ENCODE data around the gene FMNL2. TPM values are rescaled to one million over a fixed set of nuclear protein-coding genes. Genes with fewer than 3 reads are reported as not detected.

FMNL2 gene
- total and polyA plus RNA-seq, 2 experiments from 2014 or later, result 16.5 to 45.4 TPM

DNA sequence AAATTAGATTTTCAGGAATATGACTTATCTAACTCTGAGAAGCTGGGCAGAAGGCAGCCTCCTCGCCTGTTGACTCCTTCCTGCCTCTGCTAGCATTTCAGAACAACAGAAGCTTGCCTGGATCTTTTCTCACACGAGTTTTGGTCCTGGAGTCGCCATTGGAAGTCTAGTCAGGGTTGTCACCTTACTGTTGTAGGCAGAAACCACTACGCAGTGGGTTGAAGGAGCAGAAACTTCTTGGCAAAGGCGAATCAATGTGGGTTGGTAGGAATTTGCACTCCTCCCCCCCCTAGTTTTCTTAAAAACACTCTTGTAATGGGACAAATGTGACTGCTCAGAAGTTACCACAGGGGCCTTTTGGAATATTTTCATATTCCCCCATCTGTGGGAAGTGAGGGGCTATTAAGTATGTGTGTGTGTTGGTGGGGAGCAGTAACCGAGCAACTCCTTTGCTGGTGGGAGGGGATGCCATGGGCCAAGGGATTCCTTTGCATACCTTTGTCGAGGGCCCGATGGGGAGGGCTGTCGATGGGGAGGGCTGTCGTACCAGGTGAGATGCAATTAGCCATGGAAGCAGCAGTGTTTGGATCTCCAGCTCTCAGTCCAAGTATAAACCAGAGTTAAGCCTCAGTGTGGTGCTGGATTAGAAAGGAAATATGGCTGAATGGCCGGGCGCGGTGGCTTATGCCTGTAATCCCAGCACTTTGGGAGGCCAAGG lies 117.4 kb downstream of the FMNL2 start:
- no peaks in the 10 kb centered on the region for H3K36me3 ChIP-seq (ENCODE audit: insufficient read depth)
- H3K4me1 ChIP-seq (ENCODE audit: insufficient read depth), result peaks cover 64% of the 10 kb centered on the region
- peak; percentile 75 for DNase-seq (ENCODE audit: low spot score)
- no peaks in the 10 kb centered on the region; the same call in 1 of the 2 replicates for H4K20me1 ChIP-seq (replicated peaks; ENCODE audit: insufficient read depth)
- H3K4me3 Mint-ChIP-seq, result peak overlapping the region; percentile 59
- H3K4me2 ChIP-seq, result peak overlapping the region; percentile 44
- 0 out of 2 replicates have a peak, but pooled peaks have one; percentile 43 for TF ChIP-seq ZNF114 (CRISPR knock-in tag; IDR thresholded peaks at IDR 0.05)
- no peak for TF ChIP-seq JUNB (IDR thresholded peaks at IDR 0.05; ENCODE audit: unreplicated experiment)
- H3F3A ChIP-seq (replicated peaks; ENCODE audit: low read depth), result peaks cover 5% of the 10 kb centered on the region; the same call in 1 of the 2 replicates
- peak overlapping the region; percentile 18 for H3K4me3 ChIP-seq
- peaks cover 7% of the 10 kb centered on the region; the same call in 1 of the 2 replicates for H3K9me2 ChIP-seq (ENCODE audit: insufficient read depth)
- H3K4me1 Mint-ChIP-seq, result peaks cover 70% of the 10 kb centered on the region
- peaks cover 2% of the 10 kb centered on the region for H3K27me3 Mint-ChIP-seq (ENCODE audit: insufficient read depth, low read depth, poor library complexity)
- peaks cover 9% of the 10 kb centered on the region for H3K36me3 Mint-ChIP-seq (ENCODE audit: low read depth)
- peak overlapping the region; percentile 96 for H3K27ac ChIP-seq (ENCODE audit: low read depth)
- peak; percentile 75 for ATAC-seq
- H3K27me3 ChIP-seq (ENCODE audit: insufficient read depth), result no peaks in the 10 kb centered on the region
- no peaks in the 10 kb centered on the region; the same call in 1 of the 3 replicates for H3K9me3 Mint-ChIP-seq
- no peak overlapping the region for H2AFZ ChIP-seq
- peak overlapping the region; percentile 93 for H3K27ac Mint-ChIP-seq
- peaks cover 82% of the 10 kb centered on the region for H3K79me2 ChIP-seq (replicated peaks; ENCODE audit: insufficient read depth)

DNA sequence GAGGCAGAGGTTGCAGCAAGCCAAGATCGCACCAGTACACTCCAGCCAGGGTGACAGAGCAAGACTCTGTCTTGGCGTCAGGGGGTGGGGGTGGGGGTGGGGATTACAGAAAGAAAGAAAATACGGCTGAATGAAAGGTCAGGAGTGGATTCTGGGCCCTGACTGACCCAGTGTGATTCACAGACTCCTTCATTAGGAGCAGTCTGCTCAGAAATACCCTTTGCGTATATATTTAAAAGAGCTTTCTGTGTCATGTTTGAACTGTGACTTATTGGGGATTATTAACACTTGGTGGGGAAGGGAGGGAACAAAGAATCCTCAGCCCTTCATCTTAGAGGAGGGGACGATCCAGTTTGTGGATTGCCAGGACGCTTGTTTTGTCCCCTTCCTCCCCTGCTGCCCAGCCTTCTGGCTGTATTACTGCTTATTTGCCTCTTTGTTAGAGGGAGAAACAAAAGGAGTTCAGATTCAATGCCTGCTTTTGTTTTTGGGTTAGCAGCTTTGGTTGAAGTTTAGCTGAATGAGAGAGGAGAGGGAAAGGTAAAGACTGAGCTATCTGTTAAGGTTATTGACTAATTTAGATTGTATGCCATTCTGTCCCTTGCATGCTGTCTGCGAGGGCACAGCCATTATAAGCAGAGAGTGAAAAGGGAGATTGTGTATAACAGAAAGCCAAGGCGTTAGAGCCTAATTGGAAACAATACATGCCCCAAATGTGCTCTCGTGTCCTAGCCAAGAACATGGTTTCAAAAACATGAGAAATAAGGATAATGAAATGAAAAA lies 118.3 kb downstream of the FMNL2 start:
- peaks cover 81% of the 10 kb centered on the region for H3K79me2 ChIP-seq (replicated peaks; ENCODE audit: insufficient read depth)

More for the DNA sequence above, 118.3 kb downstream of the FMNL2 start:
- peak overlapping the region; percentile 96 for H3K27ac ChIP-seq (ENCODE audit: low read depth)
- H3K4me3 ChIP-seq, result peak overlapping the region; percentile 18
- Mint-ChIP-seq H3K27ac (peak overlapping the region; percentile 94), H3K9me3 (no peaks in the 10 kb centered on the region; the same call in 2 of the 3 replicates), H3K4me1 (peaks cover 65% of the 10 kb centered on the region), H3K4me3 (peak overlapping the region; percentile 59), H3K27me3 (ENCODE audit: insufficient read depth, low read depth, poor library complexity) (peaks cover 2% of the 10 kb centered on the region), H3K36me3 (ENCODE audit: low read depth) (peaks cover 9% of the 10 kb centered on the region)
- H3K9me2 ChIP-seq (ENCODE audit: insufficient read depth), result peaks cover 7% of the 10 kb centered on the region; the same call in 1 of the 2 replicates
- H2AFZ ChIP-seq, result no peak overlapping the region
- ATAC-seq (peak; percentile 79), DNase-seq (ENCODE audit: low spot score) (peak; percentile 78)
- peak overlapping the region; percentile 44 for H3K4me2 ChIP-seq
- no peaks in the 10 kb centered on the region for H3K27me3 ChIP-seq (ENCODE audit: insufficient read depth)
- no peak for TF ChIP-seq NANOG (IDR thresholded peaks at IDR 0.05; ENCODE audit: borderline replicate concordance)
- TF ChIP-seq ZNF331 (CRISPR knock-in tag; IDR thresholded peaks at IDR 0.05; ENCODE audit: low read depth), result no peak
- TF ChIP-seq JUNB (IDR thresholded peaks at IDR 0.05; ENCODE audit: unreplicated experiment), result no peak
- no peak for TF ChIP-seq POLR2AphosphoS5 (IDR thresholded peaks at IDR 0.05; ENCODE audit: low read depth)
- TF ChIP-seq, protein P1, sequence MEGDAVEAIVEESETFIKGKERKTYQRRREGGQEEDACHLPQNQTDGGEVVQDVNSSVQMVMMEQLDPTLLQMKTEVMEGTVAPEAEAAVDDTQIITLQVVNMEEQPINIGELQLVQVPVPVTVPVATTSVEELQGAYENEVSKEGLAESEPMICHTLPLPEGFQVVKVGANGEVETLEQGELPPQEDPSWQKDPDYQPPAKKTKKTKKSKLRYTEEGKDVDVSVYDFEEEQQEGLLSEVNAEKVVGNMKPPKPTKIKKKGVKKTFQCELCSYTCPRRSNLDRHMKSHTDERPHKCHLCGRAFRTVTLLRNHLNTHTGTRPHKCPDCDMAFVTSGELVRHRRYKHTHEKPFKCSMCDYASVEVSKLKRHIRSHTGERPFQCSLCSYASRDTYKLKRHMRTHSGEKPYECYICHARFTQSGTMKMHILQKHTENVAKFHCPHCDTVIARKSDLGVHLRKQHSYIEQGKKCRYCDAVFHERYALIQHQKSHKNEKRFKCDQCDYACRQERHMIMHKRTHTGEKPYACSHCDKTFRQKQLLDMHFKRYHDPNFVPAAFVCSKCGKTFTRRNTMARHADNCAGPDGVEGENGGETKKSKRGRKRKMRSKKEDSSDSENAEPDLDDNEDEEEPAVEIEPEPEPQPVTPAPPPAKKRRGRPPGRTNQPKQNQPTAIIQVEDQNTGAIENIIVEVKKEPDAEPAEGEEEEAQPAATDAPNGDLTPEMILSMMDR (conservative IDR thresholded peaks at IDR 0.05; ENCODE audit: low read depth in 2 of 2), result no peak
- TF ChIP-seq STAT1 (IDR thresholded peaks at IDR 0.05; ENCODE audit: unreplicated experiment), result no peak
- TF ChIP-seq CREB1 (CRISPR knock-in tag; IDR thresholded peaks at IDR 0.05; ENCODE audit: low read depth), result no peak
- no peak for TF ChIP-seq EZH2 (IDR thresholded peaks at IDR 0.05; ENCODE audit: low read depth, unreplicated experiment)
- TF ChIP-seq, protein P2, sequence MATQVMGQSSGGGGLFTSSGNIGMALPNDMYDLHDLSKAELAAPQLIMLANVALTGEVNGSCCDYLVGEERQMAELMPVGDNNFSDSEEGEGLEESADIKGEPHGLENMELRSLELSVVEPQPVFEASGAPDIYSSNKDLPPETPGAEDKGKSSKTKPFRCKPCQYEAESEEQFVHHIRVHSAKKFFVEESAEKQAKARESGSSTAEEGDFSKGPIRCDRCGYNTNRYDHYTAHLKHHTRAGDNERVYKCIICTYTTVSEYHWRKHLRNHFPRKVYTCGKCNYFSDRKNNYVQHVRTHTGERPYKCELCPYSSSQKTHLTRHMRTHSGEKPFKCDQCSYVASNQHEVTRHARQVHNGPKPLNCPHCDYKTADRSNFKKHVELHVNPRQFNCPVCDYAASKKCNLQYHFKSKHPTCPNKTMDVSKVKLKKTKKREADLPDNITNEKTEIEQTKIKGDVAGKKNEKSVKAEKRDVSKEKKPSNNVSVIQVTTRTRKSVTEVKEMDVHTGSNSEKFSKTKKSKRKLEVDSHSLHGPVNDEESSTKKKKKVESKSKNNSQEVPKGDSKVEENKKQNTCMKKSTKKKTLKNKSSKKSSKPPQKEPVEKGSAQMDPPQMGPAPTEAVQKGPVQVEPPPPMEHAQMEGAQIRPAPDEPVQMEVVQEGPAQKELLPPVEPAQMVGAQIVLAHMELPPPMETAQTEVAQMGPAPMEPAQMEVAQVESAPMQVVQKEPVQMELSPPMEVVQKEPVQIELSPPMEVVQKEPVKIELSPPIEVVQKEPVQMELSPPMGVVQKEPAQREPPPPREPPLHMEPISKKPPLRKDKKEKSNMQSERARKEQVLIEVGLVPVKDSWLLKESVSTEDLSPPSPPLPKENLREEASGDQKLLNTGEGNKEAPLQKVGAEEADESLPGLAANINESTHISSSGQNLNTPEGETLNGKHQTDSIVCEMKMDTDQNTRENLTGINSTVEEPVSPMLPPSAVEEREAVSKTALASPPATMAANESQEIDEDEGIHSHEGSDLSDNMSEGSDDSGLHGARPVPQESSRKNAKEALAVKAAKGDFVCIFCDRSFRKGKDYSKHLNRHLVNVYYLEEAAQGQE (IDR thresholded peaks at IDR 0.05; ENCODE audit: unreplicated experiment), result no peak
- H3K4me1 ChIP-seq (ENCODE audit: insufficient read depth), result peaks cover 55% of the 10 kb centered on the region
- no peaks in the 10 kb centered on the region for H3K36me3 ChIP-seq (ENCODE audit: insufficient read depth)
- no peaks in the 10 kb centered on the region; the same call in 1 of the 2 replicates for H4K20me1 ChIP-seq (replicated peaks; ENCODE audit: insufficient read depth)
- H3F3A ChIP-seq (replicated peaks; ENCODE audit: low read depth), result peaks cover 5% of the 10 kb centered on the region; the same call in 1 of the 2 replicates
